ENCODE results near the gene RNASE2.

GRCh38 chr14:20989471-20989786 is 34.1 kb downstream of the RNASE2 start:
- TF ChIP-seq JUND (IDR thresholded peaks at IDR 0.05), result no peak
- no peak for TF ChIP-seq ATF3 (IDR thresholded peaks at IDR 0.05)
- no peak for TF ChIP-seq CTCF (IDR thresholded peaks at IDR 0.05; ENCODE audit: low read depth, low read length, missing input control)
- no peak for TF ChIP-seq YY1 (IDR thresholded peaks at IDR 0.05)
- TF ChIP-seq TAF1 (conservative IDR thresholded peaks at IDR 0.05), result no peak
- no peak for TF ChIP-seq SP1 (IDR thresholded peaks at IDR 0.05)
- TF ChIP-seq FOXA1 (IDR thresholded peaks at IDR 0.05), result no peak

Data from liver (tissue), 3 donors.